HG02763 (cell line): ENCODE data around the gene NUP35.

Source experiments
- ATAC-seq: cut with Tn5 transposase; IDR thresholded peaks from one replicate; pipeline ENCODE4 v1.9.1; 2021; ENCODE audit warnings: mild to moderate bottlenecking, moderate library complexity; ENCODE audit not compliant: unreplicated experiment

NUP35 gene

DNA sequence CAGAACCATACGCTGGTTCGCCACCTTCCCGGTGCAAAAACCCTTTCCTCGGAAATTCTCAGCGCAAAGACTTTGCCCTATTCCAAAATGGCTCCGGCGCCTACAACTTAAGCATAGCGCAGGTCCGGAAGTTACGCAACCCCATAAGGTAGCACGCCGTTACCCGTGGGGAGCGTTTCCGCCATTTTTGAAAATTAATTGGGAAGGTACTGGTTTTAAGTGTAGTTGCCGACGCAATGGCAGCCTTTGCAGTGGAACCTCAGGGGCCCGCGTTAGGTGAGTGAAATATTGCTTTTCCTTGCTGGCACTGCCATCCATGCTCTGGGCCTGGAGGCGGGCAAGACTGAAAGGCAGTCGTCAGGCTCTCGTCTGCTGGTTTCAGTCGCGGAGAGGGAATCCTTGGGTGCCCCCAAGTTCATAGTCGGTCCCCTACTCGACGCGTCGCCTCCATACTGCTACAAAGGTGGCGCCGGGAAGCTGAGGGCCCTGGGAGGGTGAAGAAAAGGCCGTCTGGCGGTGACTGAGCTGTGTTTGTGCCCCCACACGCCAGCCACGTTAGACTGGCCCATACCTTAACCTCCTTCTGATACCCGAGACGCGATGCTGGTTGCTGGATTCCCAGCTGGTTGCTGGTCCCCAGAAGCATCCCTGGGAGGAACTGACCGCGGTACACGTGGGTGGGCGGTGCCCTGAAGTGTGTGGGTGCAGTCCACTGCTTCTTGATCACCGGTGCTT lies at the start of gene NUP35:
NUP35 (plus strand) TSS at position 222 of the 735 bp plus-strand sequence; CDS start at position 237, 15 bp downstream.
- peak; percentile 92 for ATAC-seq

- ATAC-seq = no peak
These were observed 46.1 kb upstream of the NUP35 start for GRCh38 chr2:183078163-183078463.

GRCh38 chr2:183078464-183079138 lies 45.6 kb upstream of the NUP35 start, which contains the start of gene DUSP19:
DUSP19 (plus strand) TSS chr2:183078747; CDS start chr2:183078934, 187 bp downstream.
- peak; percentile 89 for ATAC-seq

- ATAC-seq = peak; percentile 23
These were observed 45.0 kb upstream of the NUP35 start for GRCh38 chr2:183079139-183079775.

DNA sequence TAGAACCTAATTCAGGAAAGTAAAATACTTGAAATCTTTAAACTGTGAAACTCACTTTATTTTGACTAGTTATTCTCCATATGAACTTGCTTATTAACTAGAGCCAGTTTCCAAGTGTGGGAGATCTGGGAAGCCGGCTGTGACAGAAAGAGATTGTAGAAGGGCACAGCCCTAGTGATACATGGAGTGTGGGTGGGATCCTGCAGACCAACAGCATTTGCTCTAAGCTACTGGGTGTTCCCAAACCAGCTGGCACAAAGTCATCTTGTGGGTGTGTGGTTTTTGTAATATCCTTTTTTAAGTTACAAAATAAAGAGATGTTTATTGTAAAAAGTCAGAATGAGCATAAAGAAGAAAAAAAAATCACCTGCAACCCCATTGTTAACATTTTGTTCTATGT lies 42.3 kb upstream of the NUP35 start:
- no peak for ATAC-seq

DNA sequence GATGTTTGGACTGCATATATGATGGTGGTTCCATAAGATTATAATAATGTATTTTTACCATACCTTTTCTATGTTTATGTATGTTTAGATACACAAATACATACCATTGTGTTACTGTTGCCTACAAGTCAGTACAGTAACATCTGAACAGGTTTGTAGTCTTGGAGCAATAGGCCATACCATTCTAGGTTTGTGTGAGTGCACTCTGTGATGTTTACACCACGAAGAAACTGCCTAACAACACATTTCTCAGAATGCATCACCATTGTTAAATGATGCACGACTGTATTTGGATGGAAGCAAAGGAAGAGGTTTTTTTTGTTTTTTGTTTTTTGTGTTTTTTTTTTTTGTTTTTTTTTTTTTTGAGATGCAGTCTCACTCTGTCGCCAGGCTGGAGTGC lies 36.2 kb upstream of the NUP35 start:
- no peak for ATAC-seq

GRCh38 chr2:183089192-183089851 lies 34.9 kb upstream of the NUP35 start:
- ATAC-seq = peak; percentile 57

- ATAC-seq = no peak
These were observed 32.8 kb upstream of the NUP35 start for GRCh38 chr2:183091318-183091953.

DNA sequence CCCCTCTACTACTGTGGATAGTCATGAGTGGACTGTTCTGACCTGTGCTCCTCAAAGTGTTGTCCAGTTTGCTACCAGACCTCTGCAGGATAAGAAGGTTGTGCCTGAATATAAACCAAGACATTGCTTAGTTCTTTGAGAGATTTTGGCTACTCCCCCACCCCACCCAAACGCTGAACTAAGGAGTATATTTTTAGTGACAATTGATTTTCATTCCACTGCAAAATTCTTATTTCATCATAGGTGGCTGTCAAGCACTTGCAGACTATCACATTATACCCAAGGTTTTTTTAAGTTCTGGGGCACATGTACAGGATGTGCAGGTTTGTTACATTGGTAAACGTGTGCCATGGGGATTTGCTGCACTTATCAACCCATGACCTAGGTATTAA lies 32.3 kb upstream of the NUP35 start:
- ATAC-seq = no peak

DNA sequence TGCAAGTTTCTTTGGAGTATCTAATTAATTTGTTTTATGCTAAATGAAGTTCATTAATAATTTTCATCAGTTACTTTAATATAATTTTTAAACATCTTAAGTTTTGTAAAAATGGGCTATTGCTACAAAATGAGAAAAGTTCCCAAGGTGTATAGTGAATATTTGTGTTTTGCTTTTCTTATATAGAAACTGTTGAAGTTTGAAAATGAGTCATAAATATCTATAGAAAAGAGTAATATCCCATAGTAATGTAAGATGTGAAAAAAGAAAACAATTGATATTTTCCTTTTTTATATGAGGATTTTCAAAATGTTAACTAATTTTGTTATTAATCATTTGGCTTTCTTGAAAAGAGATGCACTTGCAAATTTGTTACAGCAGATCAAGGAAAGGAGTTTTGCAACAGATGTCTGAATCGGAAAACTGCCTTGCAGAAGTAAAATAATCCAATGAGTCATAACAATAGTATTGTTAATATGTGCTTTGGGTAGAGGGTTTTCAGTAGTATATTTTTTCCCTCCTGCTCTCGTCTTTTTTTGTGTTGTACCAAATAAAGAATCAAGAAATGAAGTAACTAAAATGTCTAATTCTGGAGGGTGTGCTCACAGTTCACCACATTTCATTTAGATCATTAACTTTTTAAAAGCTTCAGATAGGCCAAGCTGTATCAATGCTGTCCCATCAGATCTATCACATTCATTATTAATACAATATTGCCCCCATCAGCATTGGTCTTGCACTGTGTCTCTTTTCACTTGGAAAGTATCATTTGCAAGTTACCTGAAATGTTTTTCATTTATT lies 30.2 kb upstream of the NUP35 start:
- peak; percentile 77 for ATAC-seq

GRCh38 chr2:183105402-183106134 lies 18.7 kb upstream of the NUP35 start:
- ATAC-seq = no peak

DNA sequence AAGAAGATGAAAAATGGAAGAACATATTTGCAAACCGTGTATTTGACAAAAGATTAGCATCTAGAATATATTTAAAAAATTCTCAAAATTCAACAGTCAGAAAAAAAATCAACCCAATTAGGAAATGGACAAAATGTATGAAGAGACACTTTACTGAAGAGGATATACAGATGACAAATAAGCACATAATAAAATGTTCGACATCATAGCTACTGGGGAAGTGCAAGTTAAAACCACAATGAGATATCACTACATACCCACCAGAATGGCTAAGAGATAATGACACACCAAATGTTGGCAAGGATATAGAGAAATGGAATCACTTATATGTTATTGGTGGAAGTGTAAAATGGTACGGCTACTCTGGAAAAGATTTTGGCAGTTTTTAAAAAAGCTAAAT lies 11.7 kb upstream of the NUP35 start:
- ATAC-seq = no peak

- no peak for ATAC-seq
These were observed 10.6 kb upstream of the NUP35 start for GRCh38 chr2:183113630-183114029.

- ATAC-seq = no peak
These were observed 7.0 kb upstream of the NUP35 start for GRCh38 chr2:183117226-183117625.

DNA sequence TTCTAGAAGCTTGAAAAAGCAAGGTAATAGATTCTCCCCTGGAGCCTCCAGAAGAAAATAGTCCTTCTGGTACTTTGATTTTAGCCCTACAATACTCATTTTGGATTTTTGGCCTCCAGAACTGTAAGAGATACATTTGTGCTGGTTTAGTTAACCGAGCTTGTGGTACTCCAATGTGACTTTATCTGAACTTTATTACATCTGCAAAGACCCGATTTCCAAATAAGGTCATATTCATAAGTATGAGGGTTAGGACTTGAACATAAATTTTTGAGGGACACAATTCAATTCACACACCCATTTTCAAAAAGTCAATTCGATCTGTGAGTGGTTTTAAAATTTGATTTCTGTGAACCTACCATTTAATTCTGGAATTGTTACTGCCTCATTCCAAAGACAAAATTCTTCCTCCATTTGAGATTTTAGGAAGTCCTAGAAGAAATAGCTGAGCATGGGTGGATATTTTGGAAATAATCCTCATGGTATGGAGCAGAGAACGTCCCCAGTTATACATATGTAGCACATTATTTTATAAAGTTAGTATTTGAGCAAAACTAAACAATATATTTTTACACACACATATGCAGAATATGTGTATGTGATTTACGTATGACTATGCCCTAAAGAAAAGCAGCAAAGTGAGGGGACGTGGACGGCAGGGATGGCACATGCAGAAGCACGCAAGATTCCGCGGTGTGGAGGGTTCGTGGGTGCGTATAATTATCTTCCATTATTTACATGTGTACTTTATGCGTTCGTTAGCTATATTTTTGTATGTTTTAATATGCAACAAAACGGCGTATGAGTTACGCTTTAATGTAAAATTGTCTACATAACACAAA lies 905 bp upstream of the NUP35 start:
- ATAC-seq = no peak

DNA sequence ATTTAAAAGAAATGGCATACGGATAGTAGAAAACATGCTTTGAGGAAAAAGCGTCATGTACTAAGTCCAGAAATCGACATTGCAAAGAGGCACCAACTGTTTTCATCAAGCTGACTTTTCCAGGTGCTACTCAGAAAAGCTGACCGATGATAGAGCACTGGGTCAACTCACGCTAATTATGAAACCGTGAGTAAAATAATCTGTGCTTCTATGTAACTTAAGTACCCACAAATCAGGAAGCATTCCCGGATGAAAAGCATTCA lies 353 bp upstream of the NUP35 start:
- ATAC-seq = peak; percentile 41

GRCh38 chr2:183124957-183125255 lies 663 bp downstream of the NUP35 start:
- ATAC-seq = no peak

DNA sequence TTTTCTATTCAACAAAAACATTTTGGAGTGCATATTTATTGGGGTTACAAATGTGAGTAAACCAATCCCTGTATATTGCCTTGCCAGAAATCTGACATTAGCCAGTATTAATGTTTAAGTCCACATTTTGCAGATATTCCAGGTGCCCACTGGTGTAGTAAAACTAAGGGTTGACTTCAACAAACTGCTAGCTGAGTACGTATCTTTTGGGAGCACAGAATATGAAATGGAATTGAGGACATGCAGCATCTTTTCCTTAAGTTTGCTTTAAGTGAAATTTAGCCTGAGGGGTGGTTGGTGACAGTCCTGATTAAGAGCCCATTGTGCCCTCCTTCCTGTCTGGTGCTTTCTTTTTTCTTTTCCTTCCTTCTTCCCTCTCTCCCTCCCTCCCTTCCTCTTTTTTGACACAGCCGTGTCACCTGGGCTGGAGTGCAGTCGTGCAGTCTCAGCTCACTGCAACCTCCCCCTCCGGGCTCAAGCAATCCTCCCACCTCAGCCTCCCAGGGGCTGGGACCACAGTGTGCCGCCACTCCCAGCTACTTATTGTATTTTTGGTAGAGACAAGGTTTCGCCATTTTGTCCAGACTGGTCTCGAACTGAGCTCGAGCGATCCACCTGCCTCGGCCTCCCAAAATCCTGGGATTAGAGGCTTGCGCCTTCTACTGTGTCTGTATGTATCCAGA lies 1.6 kb downstream of the NUP35 start:
- no peak for ATAC-seq

DNA sequence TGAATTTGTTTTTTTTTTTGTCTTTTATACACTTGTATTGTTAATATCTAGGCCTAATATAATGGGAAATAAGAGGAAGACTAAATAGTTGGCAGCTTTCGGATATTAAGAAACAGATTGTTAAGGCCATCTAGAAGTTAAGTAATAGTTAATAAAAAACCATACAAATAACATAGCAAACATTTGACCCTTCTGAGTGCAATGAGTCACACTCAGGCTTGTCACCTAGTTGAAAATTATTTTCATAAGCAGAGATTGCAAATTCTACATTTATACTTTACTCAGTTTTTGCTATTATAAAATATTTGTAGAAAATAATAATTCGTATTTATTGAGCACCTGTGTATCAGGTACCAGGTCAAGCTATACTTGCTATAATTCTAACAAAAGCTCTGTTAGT lies 2.4 kb downstream of the NUP35 start:
- ATAC-seq = no peak
